Measurements from ENCODE around the gene GPN2. TPM values are rescaled to one million over a fixed set of nuclear protein-coding genes. Genes with fewer than 3 reads are reported as not detected.
"Not testable (repeated sequence)": the region's sequence is repeated elsewhere in the genome, so short reads cannot be mapped to it uniquely, and the experiment has no call there.

Gene GPN2
- total RNA-seq, 1 donor from 2014 or later, result 9.0 TPM

DNA sequence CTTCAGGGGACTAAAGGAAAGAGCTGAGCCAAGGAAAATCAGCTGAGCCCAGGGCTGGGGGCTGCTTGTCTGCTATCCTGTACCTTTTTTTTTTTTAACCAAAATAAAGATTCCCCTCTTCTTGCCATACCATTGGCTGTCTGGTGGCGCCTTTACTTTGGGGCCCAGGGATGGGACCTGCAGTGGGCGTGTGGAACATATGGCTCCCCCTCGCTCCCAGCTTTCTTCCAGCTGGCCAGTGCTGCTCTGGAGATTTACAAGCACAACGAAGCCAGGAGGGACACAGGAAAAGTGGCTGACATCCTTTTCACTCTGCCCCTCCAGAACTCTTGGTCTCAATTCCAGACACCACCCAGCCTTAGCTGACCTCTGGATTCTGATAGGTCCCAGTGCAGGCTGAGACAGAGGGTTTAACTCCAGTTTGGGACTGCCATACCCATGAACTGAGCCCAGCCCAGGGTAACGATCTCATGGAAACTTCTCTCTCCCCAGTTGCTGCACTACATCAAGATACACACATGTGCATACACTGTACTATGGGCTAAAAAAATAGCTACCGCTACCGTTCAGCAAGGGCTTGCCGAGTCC, 32.5 kb downstream of the GPN2 start:
- no peak for DNase-seq

DNA sequence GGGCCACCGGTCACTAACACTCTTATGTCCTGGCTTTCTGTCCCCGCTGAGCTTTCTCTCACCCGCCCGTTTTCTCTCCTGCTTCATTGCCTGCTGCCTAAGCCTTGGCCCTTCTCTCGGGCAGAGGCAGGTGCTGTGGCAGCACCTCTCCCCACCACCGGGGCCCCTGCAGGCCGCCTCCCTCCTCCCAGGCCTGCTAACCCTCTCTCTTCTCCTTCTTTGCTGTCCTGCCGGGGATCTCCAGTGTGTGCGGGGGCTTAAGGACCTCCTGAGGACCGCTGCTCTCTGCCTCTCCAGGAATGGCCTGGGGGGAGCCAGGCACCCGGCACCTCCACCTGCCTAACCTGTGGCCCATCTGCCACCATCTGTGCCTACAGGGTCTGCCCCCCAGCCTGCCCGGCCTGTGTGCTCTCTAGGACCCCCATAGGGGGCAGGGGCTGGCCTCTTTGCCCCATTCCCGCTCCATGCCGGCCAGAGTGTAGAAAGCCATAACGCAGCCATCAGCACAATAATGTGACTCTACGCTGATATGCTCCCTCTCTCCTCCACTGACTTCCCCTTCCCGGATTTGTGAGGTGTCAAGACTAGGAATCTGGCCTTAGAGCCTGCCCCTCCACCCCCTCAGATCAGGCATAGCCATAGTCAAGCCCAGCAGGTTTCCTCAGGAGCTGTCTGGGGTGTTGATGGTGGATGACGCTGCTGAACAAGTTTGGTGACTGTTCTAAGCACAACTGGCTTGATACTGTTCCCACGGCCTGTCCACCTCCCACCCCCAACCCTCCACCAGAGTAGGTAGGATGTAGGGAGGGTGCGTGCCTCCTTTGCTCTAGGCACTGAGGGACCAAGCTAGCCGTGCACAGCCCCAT, 33.2 kb downstream of the GPN2 start:
- no peak for DNase-seq

- DNase-seq, result no peak
Measured at GRCh38 chr1:26856181-26856580, 33.9 kb downstream of the GPN2 start.

- no peak for DNase-seq
Measured at GRCh38 chr1:26855636-26856035, 34.4 kb downstream of the GPN2 start.

DNA sequence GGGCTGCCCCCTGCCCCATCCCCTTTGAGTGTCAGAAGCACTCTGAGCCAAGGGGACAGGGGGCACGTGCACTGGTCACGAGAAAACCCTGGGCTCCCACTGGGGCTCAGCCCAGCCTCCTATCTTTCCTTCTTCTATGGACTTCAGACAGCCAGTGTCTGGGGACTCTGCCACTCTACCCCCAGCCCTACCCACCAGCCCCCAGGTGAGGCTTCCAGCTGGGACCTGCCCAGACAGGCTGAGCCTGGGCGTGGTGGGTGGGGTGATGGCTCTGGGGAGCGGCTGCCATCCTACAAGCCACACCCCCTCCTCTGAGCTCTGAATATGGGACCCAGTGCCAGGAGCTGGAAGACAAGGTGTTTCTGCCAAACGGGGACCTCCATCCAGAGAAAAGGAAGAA, 35.2 kb downstream of the GPN2 start:
- no peak for DNase-seq

GRCh38 chr1:26853600-26853999, 36.5 kb downstream of the GPN2 start:
- no peak for DNase-seq

- no peak for DNase-seq
Measured at GRCh38 chr1:26853156-26853555, 36.9 kb downstream of the GPN2 start.

- no peak for DNase-seq
Measured at GRCh38 chr1:26852701-26853100, 37.4 kb downstream of the GPN2 start.

DNA sequence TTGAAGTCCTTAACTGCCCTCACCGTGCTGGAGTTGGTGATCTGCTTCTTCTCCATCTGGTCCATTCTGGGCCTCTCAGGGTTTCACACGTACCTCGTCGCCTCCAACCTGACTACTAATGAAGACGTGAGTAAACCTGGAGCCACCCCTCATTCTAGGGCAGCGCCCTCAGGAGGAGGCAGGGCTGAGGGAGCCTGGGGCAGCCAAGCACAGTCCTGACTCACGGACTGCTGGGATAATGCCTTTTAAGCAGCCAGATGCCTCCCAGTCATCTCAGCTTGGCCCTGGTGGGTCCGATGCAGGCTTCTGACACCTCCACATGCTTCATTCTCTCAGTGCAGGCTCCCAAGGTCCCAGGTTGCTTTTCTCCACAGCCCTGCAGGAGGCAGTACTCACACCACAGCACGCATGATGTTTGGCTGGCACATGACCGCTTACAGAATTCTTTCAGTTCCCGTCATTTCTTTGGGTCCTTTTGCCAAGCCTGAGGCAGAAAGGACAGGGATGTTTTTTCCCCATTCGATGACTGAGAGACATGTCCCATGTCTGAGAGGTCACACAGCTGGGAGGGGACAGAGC, 38.9 kb downstream of the GPN2 start:
- DNase-seq, result no peak

DNA sequence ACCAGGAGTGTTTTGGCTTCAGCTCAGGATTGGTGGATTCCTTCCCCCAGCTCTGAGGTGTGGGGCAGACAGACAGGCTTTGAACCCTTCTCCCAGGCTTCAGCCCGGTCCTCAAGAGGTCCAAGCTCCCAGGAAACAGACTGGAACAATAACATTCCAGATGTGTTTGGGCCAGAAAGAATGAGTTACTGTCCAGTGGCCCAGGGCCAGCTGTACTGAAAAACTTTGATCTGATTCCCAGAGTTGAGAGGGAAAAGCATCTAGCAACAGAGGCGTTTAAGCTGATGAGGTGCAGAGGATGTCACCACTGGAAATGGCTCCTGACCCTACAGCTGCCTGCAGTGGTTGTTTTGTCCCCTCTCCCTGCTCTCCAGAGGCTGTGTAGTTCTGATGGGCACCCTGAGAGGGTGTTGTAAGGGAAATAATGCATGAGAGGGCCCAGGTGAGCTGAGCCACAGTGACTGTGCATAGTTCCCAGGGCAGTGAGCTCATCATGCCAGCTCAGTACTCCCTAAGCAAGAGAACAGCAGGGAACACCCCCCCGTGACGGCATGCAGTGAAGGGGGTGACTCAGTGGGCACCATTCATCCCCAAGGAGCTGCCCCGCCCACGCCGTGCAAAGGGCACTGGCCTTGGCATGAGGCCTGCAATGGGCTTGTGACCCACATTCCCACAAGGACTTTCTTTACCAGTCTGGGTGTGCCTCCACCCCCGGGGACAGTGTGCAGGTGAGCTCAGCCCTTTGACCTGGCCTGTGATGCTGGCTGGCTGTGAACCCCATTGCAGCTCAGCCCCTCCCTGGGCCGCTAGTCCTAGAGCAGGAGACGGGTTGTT, 40.9 kb downstream of the GPN2 start:
- DNase-seq, result no peak

- DNase-seq, result no peak
Measured at GRCh38 chr1:26848499-26848898, 41.6 kb downstream of the GPN2 start.

DNA sequence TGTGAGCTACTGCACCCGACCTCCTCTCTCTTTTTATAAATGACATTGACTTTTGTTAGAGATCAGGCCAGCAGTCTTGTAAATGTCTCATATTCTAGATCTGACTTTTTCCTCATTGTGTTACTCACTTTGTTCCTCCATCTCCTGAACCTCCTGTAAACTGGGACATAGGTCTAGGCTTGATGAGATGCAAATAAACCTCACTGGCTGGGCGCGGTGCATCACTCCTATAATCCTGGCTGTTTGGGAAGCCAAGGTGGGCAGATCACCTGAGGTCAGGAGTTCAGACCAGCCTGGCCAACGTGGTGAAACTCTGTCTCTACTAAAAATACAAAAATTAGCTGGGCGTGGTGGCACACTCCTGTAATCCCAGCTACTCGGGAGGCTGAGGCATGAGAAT, 42.3 kb downstream of the GPN2 start:
- not testable (repeated sequence) for DNase-seq

DNA sequence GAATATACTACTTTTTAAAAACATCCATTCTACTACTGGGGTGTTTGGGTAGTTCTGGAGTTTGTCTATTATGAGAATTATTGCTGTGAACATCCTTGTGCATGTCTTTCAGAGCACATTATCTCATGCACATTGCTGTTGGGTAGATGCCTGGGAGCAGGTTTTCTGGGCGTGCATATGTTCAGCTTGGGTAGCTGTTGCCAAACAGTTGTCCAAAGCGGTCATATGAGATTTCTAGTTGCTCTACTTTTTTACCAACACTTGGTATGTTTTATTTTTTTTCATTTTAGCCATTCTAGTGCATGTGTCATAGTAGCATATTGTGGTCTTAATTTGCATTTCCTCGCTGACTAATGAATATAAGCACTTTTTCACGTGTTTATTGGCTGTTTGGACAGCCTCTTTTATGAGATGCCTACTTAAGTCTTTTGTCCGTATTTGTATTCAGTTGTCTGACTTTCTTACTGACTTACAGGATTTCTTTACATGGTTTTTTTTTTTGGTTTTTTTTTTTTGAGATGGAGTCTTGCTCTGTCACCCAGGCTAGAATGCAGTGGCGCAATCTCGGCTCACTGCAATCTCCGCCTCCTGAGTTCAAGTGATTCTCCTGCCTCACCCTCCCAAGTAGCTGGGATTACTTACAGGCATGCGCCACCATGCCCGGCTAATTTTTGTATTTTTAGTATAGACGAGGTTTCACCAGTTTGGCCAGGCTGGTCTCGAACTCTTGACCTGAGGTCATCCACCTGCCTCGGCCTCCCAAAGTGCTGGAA, 45.5 kb downstream of the GPN2 start:
- no peak for DNase-seq

- DNase-seq, result no peak
Measured at GRCh38 chr1:26839779-26840178, 50.3 kb downstream of the GPN2 start.

DNA sequence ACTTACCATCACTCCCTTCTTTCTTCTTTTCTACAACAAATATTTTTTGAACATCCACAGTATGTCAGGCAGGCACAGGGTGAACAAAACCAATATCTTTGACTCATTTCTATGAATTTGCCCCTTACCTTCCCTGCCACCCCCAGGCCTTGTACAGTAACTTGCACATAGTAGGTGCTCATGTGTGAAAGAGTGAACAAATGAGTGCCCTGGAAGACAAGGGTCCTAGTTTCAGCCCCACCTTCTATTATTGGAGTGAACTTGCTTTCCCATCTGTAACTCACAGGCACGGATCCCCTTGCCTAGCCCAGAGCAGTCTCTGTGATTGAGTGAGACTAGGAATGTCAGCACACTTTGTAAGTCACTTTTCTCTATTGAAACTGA, 50.8 kb downstream of the GPN2 start:
- DNase-seq, result no peak

DNA sequence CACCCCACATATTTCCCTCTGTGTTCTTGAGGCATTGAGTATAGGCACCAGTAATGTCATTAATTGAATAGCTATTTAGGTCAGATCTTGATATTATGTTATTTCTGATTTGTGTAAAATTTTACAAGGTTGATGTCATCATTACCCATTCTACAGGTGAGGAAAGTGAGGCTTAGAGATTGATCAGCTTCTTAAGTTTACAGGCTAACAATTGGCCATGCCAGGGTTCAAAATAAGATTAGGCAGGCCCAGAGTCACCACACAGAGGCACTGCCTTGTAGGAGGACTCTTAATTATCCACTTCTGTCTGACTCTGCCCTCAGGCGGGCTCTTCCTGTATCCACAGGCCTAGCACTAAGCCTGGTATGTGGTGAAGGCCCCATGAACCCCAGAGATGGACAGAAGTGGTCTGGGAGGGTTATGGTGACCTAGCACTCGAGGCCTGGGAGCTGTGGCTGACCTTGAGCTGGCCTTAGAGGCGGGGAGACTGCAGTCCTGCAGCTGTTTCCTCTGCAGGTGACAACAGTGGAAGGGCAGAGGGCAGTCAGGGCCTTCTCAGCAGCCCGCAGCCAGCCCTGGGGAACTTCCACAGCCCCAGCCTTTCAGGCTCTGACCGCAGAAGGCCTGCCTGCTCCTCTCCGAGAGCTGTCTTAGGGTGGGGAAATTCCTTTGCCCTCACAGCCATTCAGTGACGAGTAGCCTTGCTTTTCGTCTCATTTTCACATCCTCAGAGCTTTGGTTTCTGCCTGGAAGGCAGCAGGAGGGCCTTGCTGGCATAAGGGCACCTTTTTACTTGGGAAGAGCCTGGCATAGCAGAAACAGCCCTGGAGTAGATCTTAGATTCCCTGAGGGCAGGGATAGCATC, 51.4 kb downstream of the GPN2 start:
- no peak for DNase-seq

DNA sequence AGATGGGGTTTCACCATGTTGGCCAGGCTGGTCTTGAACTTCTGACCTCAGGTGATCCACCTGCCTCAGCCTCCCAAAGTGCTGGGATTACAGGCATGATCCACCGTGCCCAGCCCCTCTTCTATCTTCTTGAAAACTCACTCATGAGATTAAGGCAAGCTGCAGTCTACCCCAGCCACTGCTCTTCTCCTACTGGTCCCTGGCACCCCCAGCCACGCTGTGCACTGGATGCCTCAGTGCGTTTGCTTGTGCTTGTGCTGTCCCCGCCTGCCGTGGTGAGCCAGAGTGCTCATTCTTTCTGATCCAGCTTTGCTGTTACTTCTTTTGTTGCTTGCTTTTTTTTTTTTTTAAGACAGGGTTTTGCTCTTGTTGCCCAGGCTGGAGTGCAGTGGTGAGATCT, 52.4 kb downstream of the GPN2 start:
- not testable (repeated sequence) for DNase-seq

DNA sequence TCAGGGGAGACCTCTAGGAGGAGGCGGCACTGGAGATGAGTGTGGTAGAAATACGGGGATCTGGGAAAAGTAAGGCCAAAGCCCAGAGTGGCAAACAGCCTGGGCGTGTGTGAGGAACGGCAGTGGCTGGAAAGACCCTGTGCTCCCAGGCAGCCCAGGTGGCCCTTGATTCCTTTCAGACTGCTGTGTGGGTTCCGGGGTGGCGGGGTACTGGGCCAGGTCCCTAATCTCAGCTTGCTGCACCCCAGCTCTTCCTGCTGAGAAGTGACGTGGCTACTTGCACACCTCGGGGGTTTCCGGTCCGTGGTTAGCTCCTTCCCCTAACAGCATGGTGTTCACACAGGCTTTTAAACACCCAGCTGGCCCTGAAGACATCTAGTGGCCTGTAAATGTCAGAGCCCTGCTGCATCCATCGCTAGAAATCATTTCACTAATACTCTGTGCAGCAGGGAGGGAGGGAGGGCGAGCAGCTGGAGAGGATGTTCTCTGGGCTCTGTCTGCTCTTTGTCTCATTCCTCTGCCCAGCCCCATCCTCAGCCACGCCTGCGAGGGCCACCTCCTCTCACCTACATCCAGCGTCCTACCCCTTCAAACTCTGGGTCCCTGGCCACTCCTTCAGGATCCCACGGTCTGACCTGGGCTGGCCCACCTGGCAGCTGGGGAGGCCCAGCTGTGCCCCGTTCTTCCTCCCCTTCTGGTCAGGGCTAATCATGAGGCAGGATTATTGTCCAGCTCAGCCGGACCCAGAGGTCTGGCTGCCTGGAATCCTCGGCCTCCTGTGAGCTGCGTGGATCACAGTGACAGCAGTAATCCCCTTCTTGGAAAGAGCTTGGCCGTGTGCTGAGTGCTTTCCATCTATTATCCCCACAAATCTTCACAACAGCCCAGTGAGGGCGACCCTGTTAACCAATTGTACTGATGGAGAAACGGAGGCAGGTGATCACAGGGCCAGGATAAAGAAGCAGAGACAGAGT, 56.4 kb downstream of the GPN2 start:
- no peak for DNase-seq

DNA sequence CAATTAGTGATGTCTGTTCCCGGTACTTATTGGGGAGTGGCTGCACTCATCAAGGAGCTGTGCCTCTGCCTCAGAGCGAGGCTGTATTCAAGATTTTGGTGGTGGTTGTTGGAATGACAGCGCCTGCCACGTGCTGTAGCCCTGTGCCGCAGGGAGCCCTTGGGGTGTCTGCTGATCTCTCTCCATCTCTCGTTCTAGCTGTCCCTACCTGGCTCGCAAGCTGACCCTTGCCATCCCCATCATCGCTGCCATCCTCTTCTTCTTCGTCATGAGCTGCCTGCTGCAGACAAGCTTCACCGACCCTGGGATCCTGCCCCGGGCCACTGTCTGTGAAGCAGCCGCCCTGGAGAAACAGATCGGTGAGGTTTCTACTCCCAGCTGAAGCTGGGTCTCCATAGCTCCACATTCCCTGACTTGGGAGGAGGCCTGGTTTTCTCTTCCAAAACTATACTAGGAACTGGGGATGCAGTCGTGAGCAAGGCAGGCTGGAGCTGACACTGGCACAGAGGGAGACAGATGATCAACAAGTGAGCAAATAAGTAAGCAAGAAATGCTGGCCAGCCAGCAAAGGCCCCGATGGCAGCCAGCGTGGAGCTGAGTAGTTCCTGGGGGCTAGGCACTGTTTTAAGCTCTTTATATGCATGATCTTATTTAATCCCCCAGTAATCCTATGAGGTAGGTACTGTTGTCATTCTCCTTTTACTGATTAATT, 57.7 kb downstream of the GPN2 start:
- no peak for DNase-seq
